A549 (cell line): ENCODE measurements around the gene KRT79. TPM values are rescaled to one million over a fixed set of nuclear protein-coding genes. Genes with fewer than 3 reads are reported as not detected.
A peak's percentile ranks its signal among the peaks of the same experiment; 100 is the strongest.

Experiments used
- ATAC-seq, 2 experiments: fragments of 200-7000 bp in 1 of 2; fragments of >200 bp in 1 of 2; cut with Nextera tagmentation in 1 of 2; cut with Tn5 transposase in 1 of 2; 3 replicates each; pipeline versions ENCODE4 v1.8.0 to v1.9.1; 2018 to 2020; ENCODE audit warnings: mild to moderate bottlenecking in 1 of 2, moderate library complexity in 1 of 2
- CTCF ChIA-PET: fragments of 300-600 bp; sonication (Branson Sonifier 250); formaldehyde crosslinking; extraction: SDS; loops from one replicate; lab custom pipeline; 2021; ENCODE audit warnings: antibody characterized with exemption, inconsistent platforms; lab: Yijun Ruan, JAX
- POLR2A ChIA-PET: fragments of 350-600 bp; formaldehyde crosslinking; extraction: SDS; loops from one replicate; lab custom pipeline; 2021; ENCODE audit warnings: antibody characterized with exemption, inconsistent platforms; lab: Yijun Ruan, JAX
- DNase-seq, 2 experiments: peaks; one replicate each; pipeline versions ENCODE4 v3.0.0 to v3.0.0-alpha.2; 2011 to 2016; ENCODE audit warnings: low read depth in 1 of 2, low spot score in 1 of 2
- FAIRE-seq: peaks from 2 replicates; lab custom pipeline; 2011; peaks lifted over from hg19 to GRCh38; lab: Jason Lieb, UNC
- H3K27ac ChIP-seq, 2 experiments: fragments of >200 bp; sonication (Bioruptor Twin); formaldehyde crosslinking; 3 replicates each; pipeline ENCODE4 v1.5.1; 2016 to 2017
- H3K4me1 ChIP-seq: fragments of >200 bp; sonication (Bioruptor Twin); formaldehyde crosslinking; 3 replicates; pipeline ENCODE4 v1.6.1; 2016
- H3K4me2 ChIP-seq: fragments of >200 bp; sonication (Bioruptor Twin); formaldehyde crosslinking; 3 replicates; pipeline ENCODE4 v1.6.1; 2016
- H3K4me3 ChIP-seq: fragments of >200 bp; sonication (Bioruptor Twin); formaldehyde crosslinking; 3 replicates; pipeline ENCODE4 v1.5.1; 2016
- H3K9me3 ChIP-seq: fragments of >200 bp; sonication (Bioruptor Twin); formaldehyde crosslinking; 3 replicates; pipeline ENCODE4 v1.6.1; 2016
- CBX8 ChIP-seq: fragments of 200-600 bp; sonication (generic); IDR thresholded peaks from 2 replicates; pipeline ENCODE4 v1.6.1; 2016
- CEBPB ChIP-seq, 2 experiments: fragments of >200 bp in 1 of 2; sonication (Bioruptor Twin) in 1 of 2; formaldehyde crosslinking in 1 of 2; IDR thresholded peaks; 2 replicates each; pipeline ENCODE4 v1.6.1; 2012 to 2016
- CHD4 ChIP-seq: fragments of 200-600 bp; sonication (generic); IDR thresholded peaks from 2 replicates; pipeline ENCODE4 v1.6.1; 2016; ENCODE audit warnings: antibody characterized with exemption, mild to moderate bottlenecking, borderline replicate concordance
- FOSB ChIP-seq: fragments of 250-450 bp; sonication (Bioruptor Pico); IDR thresholded peaks from 2 replicates; pipeline ENCODE4 v1.5.0; 2020; ENCODE audit warnings: mild to moderate bottlenecking, moderate library complexity
- FOSL2 ChIP-seq, 2 experiments: fragments of 450-650 bp in 1 of 2; fragments of >200 bp in 1 of 2; sonication (Bioruptor Twin) in 1 of 2; formaldehyde crosslinking; IDR thresholded peaks; 2 replicates each; pipeline versions ENCODE4 v1.5.0 to v1.6.1; 2016 to 2020; ENCODE audit warnings: mild to moderate bottlenecking in 1 of 2, moderate library complexity in 1 of 2
- NFE2L2 ChIP-seq: fragments of 150-350 bp; conservative IDR thresholded peaks from 2 replicates; pipeline ENCODE4 v1.6.1; 2014; ENCODE audit warnings: low read length
- NPAS2 ChIP-seq: fragments of 250-450 bp; sonication (Bioruptor Pico); IDR thresholded peaks from 2 replicates; pipeline ENCODE4 v1.8.0; 2022; ENCODE audit warnings: mild to moderate bottlenecking, moderate library complexity, borderline replicate concordance
- PHF8 ChIP-seq: fragments of 200-600 bp; sonication (generic); IDR thresholded peaks from 2 replicates; pipeline ENCODE4 v1.6.1; 2016; ENCODE audit warnings: low read depth, mild to moderate bottlenecking, antibody characterized with exemption, moderate library complexity, borderline replicate concordance
- RNF2 ChIP-seq: fragments of 200-600 bp; sonication (generic); IDR thresholded peaks from 2 replicates; pipeline ENCODE4 v1.6.1; 2016; ENCODE audit warnings: low read depth, mild to moderate bottlenecking, antibody characterized with exemption, moderate library complexity, borderline replicate concordance
- ZNF302 ChIP-seq: fragments of 250-450 bp; sonication (Bioruptor Pico); IDR thresholded peaks from 2 replicates; pipeline ENCODE4 v1.9.0; 2021; ENCODE audit warnings: inconsistent platforms, mild to moderate bottlenecking, moderate library complexity
- WGBS: methylation state at CpG from one replicate; pipeline ENCODE4 v1.1.6; 2017; ENCODE audit errors: missing lambda C conversion rate; 5-methylcytosine and 5-hydroxymethylcytosine counted together
- polyA plus RNA-seq, 4 experiments: library from polyadenylated mRNA; depleted of rRNA in 3 of 4; stranded (reverse); fragments of >200 nt; fragmentation: RNase III in 1 of 4; extraction: RNeasy Plus Mini Kit Qiagen cat#74134 plus additional on column Dnase treatment in 1 of 4; gene quantifications; 2 replicates in 3 of 4; 3 replicates in 1 of 4; pipeline ENCODE4 v1.2.3, GENCODE V29; 2011 to 2017
- TF ChIP-seq, protein P1 (sequence below): fragments of 450-650 bp; IDR thresholded peaks from 2 replicates; pipeline ENCODE4 v1.6.1; 2014; ENCODE audit warnings: antibody characterized with exemption
- TF ChIP-seq, protein P2 (sequence below): IDR thresholded peaks from 2 replicates; pipeline ENCODE4 v1.6.1; 2012; ENCODE audit warnings: low read depth, borderline replicate concordance

The KRT79 gene
- polyA plus RNA-seq, 2 of the 4 experiments (the other 2 are of a cell fraction) = 0.05 TPM; not detected in 1

DNA sequence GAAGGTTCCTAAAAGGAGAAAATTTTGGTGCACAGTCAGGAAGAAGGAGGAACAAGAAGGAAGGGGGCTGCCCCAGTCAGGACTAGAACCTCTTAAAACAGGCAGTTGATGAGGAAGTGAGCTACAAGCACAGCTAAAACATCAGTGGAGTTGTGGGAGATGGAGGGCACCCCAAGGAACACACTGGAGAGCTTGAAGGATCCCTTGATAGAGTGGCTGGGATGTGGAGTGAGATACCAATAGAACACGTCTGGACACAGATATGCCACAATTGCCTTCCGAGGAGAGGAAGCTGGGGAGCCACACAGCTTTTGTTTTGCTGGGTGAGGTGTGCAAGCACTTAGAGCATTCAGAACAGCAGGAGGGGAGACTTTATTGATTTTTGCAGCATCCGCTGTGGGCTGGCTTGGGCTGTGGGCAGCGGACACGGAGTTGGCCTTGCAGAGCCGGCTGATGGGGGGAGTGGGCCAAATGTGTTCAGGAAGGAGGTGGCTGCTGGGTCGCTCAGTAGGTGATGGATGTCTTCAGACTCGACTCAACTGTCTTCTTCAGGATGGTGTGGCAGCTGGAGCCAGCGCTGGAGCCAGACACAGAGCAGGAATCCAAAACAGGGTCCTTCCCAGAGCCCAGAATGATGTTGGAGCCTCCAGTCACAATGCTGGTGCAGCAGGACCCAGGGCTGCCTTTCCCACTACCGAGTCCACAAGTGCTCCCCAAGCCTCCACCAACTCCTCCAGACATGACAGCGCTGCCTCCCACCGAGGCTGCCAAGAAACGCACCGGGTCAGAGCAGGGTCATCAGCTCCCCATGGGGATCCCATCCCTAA lies 4.7 kb upstream of the KRT79 start:
- WGBS = 75% methylated on average over 14 of the region's 14 CpGs
- H3K4me2 ChIP-seq = no peak overlapping the region

DNA sequence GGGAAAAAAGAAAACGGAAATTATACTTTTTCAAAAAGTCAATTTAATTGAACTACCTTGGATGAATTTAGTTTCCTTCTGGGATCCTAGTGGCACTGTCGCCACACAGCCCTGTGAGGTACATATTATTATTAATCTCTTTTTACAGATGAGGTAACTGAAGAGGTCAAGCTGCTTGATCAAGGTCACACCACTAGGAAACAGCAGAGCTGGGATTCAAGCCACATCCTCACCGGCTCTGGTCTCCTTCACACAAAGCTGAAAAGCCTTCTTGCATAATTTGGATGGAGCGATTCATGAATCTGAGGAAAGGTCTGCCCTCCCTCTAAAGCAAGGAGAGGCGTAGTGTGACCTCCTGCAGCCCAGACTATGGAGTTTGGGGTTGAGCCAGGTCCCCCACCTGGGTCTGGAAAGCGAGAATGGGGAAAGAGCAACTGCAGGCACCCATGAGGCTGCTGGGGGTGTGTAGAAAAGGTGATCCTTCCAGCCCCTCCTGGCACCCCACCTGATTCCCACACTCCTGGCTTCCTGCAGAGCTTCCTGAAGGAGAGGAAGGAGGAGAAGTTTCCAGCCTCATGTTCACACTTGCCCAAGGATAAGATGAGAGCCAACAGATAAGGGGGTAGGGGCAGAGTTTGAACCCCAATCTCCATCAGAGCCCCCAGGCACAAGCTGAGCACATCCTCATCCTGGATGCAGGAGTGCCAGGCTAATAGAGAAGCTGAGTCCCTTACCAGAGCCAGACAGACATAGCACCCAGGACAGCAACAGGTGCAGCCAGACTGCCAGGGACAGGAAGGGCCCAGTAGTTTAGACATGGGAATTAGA lies 3.9 kb upstream of the KRT79 start:
- Histone ChIP-seq H3K4me3 (no peak overlapping the region), H3K4me1 (peaks cover 13% of the 10 kb centered on the region; the same call in 2 of the 3 replicates), H3K9me3 (no peaks in the 10 kb centered on the region), H3K27ac (no peak overlapping the region), H3K4me2 (no peak overlapping the region; the same call in 2 of the 3 replicates)
- TF ChIP-seq, protein P1, sequence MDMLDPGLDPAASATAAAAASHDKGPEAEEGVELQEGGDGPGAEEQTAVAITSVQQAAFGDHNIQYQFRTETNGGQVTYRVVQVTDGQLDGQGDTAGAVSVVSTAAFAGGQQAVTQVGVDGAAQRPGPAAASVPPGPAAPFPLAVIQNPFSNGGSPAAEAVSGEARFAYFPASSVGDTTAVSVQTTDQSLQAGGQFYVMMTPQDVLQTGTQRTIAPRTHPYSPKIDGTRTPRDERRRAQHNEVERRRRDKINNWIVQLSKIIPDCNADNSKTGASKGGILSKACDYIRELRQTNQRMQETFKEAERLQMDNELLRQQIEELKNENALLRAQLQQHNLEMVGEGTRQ = no peak
- TF ChIP-seq CEBPB (IDR thresholded peaks at IDR 0.05) = no peak
- CTCF ChIA-PET = interaction anchor here (1.2 to 2.0 kb wide), 3 partner anchors 20 to 30 kb away, joined by 4 to 7 read pairs (median 4); no protein-coding TSS in a partner anchor
- FAIRE-seq (no peak), DNase-seq (no peak), ATAC-seq (no peak)
- WGBS = 85% methylated on average over 6 of the region's 6 CpGs
- POLR2A ChIA-PET = interaction anchor here (0.6 kb wide), 1 partner anchor 169 kb away, joined by 3 read pairs; no protein-coding TSS in a partner anchor

More for the DNA sequence above, 4.7 kb upstream of the KRT79 start:
- TF ChIP-seq, protein P2, sequence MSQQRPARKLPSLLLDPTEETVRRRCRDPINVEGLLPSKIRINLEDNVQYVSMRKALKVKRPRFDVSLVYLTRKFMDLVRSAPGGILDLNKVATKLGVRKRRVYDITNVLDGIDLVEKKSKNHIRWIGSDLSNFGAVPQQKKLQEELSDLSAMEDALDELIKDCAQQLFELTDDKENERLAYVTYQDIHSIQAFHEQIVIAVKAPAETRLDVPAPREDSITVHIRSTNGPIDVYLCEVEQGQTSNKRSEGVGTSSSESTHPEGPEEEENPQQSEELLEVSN = no peak
- TF ChIP-seq NFE2L2 (no peak), NPAS2 (no peak), RNF2 (no peak), FOSL2 (IDR thresholded peaks at IDR 0.05) (no peak), FOSL2 (CRISPR knock-in tag; IDR thresholded peaks at IDR 0.05) (no peak), CHD4 (no peak), ZNF302 (CRISPR knock-in tag) (no peak), CBX8 (no peak), FOSB (CRISPR knock-in tag) (no peak)
- TF ChIP-seq, protein P1 = no peak
- TF ChIP-seq, all 56 proteins: peak for 0
- no peak overlapping the region for H3K4me3 ChIP-seq
- no peak for ATAC-seq
- peaks cover 13% of the 10 kb centered on the region; the same call in 2 of the 3 replicates for H3K4me1 ChIP-seq
- no peak for DNase-seq
- CTCF ChIA-PET = interaction anchor here (0.7 to 2.0 kb wide), 7 partner anchors 19 to 465 kb away, joined by 3 to 7 read pairs (median 4); no protein-coding TSS in a partner anchor
- no peaks in the 10 kb centered on the region for H3K9me3 ChIP-seq
- FAIRE-seq = no peak
- POLR2A ChIA-PET = interaction anchor here (0.6 kb wide), 1 partner anchor 168 kb away, joined by 3 read pairs; no protein-coding TSS in a partner anchor
- H3K27ac ChIP-seq = no peak overlapping the region

DNA sequence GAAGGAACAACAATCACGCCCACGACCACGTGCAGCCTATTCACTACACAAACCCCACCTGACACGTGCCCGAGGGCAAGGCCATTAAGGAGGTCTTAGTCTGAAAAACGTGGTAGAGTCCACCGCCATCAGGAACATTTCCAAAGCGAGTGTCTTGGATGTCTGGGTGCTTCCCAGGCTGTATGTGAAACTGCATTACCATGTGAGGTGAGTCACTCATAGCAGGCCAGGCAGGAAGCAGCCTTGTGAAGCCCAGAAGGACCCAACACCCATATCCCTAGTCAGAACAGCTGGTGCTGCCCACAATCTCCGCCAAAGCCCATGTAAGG lies 3.3 kb upstream of the KRT79 start:
- ChIA-PET CTCF (interaction anchor here (1.6 kb wide), 1 partner anchor 28 kb away, joined by 7 read pairs; no protein-coding TSS in a partner anchor), POLR2A (no interaction called here)
- Histone ChIP-seq H3K4me1 (peaks cover 13% of the 10 kb centered on the region; the same call in 2 of the 3 replicates), H3K9me3 (no peaks in the 10 kb centered on the region), H3K4me3 (no peak overlapping the region), H3K4me2 (no peak overlapping the region; the same call in 2 of the 3 replicates), H3K27ac (peak overlapping the region in 1 of 2 experiments; percentile 12; a peak in 1 of 6 replicates)
- WGBS = 75% methylated on average over 9 of the region's 9 CpGs
- DNase-seq (peak; percentile 49 to 50), ATAC-seq (peak; percentile 49 to 67; a peak in 4 of 6 replicates), FAIRE-seq (no peak)
- TF ChIP-seq FOSL2 (IDR thresholded peaks at IDR 0.05) (no peak), FOSL2 (CRISPR knock-in tag; IDR thresholded peaks at IDR 0.05) (peak; percentile 26; the same call in 1 of the 2 replicates), PHF8 (no peak)
